ENCODE data around the gene DHX16.
"Not testable (repeated sequence)": the region's sequence is repeated elsewhere in the genome, so short reads cannot be mapped to it uniquely, and the experiment has no call there.

DHX16 gene

GRCh38 chr6:30678964-30679726 lies 6.3 kb upstream of the DHX16 start:
- DNase-seq, result peak; percentile 66

GRCh38 chr6:30676660-30677285 lies 4.0 kb upstream of the DHX16 start:
- DNase-seq, result no peak

- no peak for DNase-seq
These were observed 1.9 kb downstream of the DHX16 start for GRCh38 chr6:30670760-30671527.

GRCh38 chr6:30666300-30666699 lies 6.5 kb downstream of the DHX16 start:
- not testable (repeated sequence) for DNase-seq

GRCh38 chr6:30664994-30665767 lies 7.6 kb downstream of the DHX16 start:
- no peak for DNase-seq

- not testable (repeated sequence) for DNase-seq
These were observed 14.9 kb downstream of the DHX16 start for GRCh38 chr6:30657922-30658321.

GRCh38 chr6:30657454-30657853 lies 15.4 kb downstream of the DHX16 start:
- DNase-seq, result no peak

- no peak for DNase-seq
These were observed 16.3 kb downstream of the DHX16 start for GRCh38 chr6:30656513-30656912.

- DNase-seq, result no peak
These were observed 17.1 kb downstream of the DHX16 start for GRCh38 chr6:30655743-30656094.

GRCh38 chr6:30654798-30655742 lies 17.7 kb downstream of the DHX16 start:
- no peak for DNase-seq

- no peak for DNase-seq
These were observed 21.7 kb downstream of the DHX16 start for GRCh38 chr6:30651143-30651542.

GRCh38 chr6:30647242-30648116 lies 25.3 kb downstream of the DHX16 start:
- DNase-seq, result peak; percentile 91

GRCh38 chr6:30646450-30647241 lies 26.2 kb downstream of the DHX16 start, which contains the start of gene C6orf136:
Gene C6orf136, plus strand, starts transcription at chr6:30647133. Its CDS starts 99 bp downstream, at chr6:30647232.
- peak; percentile 93 for DNase-seq

- DNase-seq, result no peak
These were observed 26.8 kb downstream of the DHX16 start for GRCh38 chr6:30645989-30646388.

GRCh38 chr6:30644769-30645168 lies 28.0 kb downstream of the DHX16 start:
- no peak for DNase-seq

GRCh38 chr6:30643656-30644055 lies 29.1 kb downstream of the DHX16 start:
- no peak for DNase-seq

GRCh38 chr6:30641048-30641447 lies 31.8 kb downstream of the DHX16 start:
- no peak for DNase-seq

- DNase-seq, result no peak
These were observed 32.3 kb downstream of the DHX16 start for GRCh38 chr6:30640481-30640880.

- no peak for DNase-seq
These were observed 37.0 kb downstream of the DHX16 start for GRCh38 chr6:30635834-30636233.
